ENCODE data around the gene MISP.

Gene MISP

GRCh38 chr19:778910-779653, 28.2 kb downstream of the MISP start:
- DNase-seq = no peak

GRCh38 chr19:780935-781334, 30.0 kb downstream of the MISP start:
- DNase-seq = no peak

GRCh38 chr19:781800-782184, 30.9 kb downstream of the MISP start:
- DNase-seq = no peak

- DNase-seq = no peak
These were observed 31.4 kb downstream of the MISP start for GRCh38 chr19:782185-782877.

- no peak for DNase-seq
These were observed 32.2 kb downstream of the MISP start for GRCh38 chr19:782878-783668.

GRCh38 chr19:784541-784940, 33.6 kb downstream of the MISP start:
- DNase-seq = no peak

- DNase-seq = no peak
These were observed 36.6 kb downstream of the MISP start for GRCh38 chr19:787536-787935.

GRCh38 chr19:788686-788982, 37.7 kb downstream of the MISP start:
- DNase-seq = no peak

GRCh38 chr19:788983-789700, 38.2 kb downstream of the MISP start:
- DNase-seq = peak; percentile 55

- no peak for DNase-seq
These were observed 38.8 kb downstream of the MISP start for GRCh38 chr19:789701-790060.

GRCh38 chr19:791007-791566, 40.2 kb downstream of the MISP start:
- DNase-seq = no peak

- DNase-seq = peak; percentile 21
These were observed 40.8 kb downstream of the MISP start for GRCh38 chr19:791567-792305.

GRCh38 chr19:792306-792885, 41.5 kb downstream of the MISP start:
- no peak for DNase-seq

- DNase-seq = no peak
These were observed 42.9 kb downstream of the MISP start for GRCh38 chr19:793806-794205.

- no peak for DNase-seq
These were observed 44.2 kb downstream of the MISP start for GRCh38 chr19:795073-795611.

- no peak for DNase-seq
These were observed 45.0 kb downstream of the MISP start for GRCh38 chr19:795691-796581.

- DNase-seq = peak; percentile 99
These were observed 46.0 kb downstream of the MISP start, which contains the start of gene PTBP1 for GRCh38 chr19:796692-797527. Gene PTBP1, plus strand, starts transcription at chr19:797452. Its CDS starts 46 bp downstream, at chr19:797498.

GRCh38 chr19:797528-798414, 46.9 kb downstream of the MISP start:
- DNase-seq = peak; percentile 49
